MCF 10A (cell line): Measurements from ENCODE around the gene EPB41L4A. TPM values are rescaled to one million over a fixed set of nuclear protein-coding genes. Genes with fewer than 3 reads are reported as not detected.

Experiments used
- BruUV-seq: library from RNA; stranded (reverse); fragments of 400-500 nt; replicated peaks from 2 replicates; lab custom pipeline; 2021; lab: Mats Ljungman, UMichigan
- CTCF ChIA-PET: fragments of 300-600 bp; sonication (Branson Sonifier 250); formaldehyde crosslinking; extraction: SDS; loops from one replicate; lab custom pipeline; 2021; ENCODE audit warnings: antibody characterized with exemption, inconsistent platforms; lab: Yijun Ruan, JAX
- POLR2A ChIA-PET: fragments of 300-600, 350-650 bp; sonication (Branson Sonifier 250); formaldehyde crosslinking; extraction: SDS; loops from one replicate; lab custom pipeline; 2020; ENCODE audit warnings: antibody characterized with exemption, inconsistent platforms; lab: Yijun Ruan, JAX
- DNase-seq: peaks from one replicate; pipeline ENCODE4 v3.0.0-alpha.2; 2018; ENCODE audit not compliant: unreplicated experiment
- H3K27ac Mint-ChIP-seq: one replicate; pipeline ENCODE4 v1.8.0; 2022; ENCODE audit warnings: mild to moderate bottlenecking, low read depth, mixed read lengths; ENCODE audit not compliant: unreplicated experiment
- H3K27me3 Mint-ChIP-seq: one replicate; pipeline ENCODE4 v1.8.0; 2022; ENCODE audit warnings: mixed read lengths; ENCODE audit not compliant: insufficient read depth, unreplicated experiment
- H3K36me3 Mint-ChIP-seq: one replicate; pipeline ENCODE4 v1.8.0; 2022; ENCODE audit warnings: mild to moderate bottlenecking, moderate library complexity, mixed read lengths; ENCODE audit not compliant: insufficient read depth, unreplicated experiment
- H3K4me1 Mint-ChIP-seq: one replicate; pipeline ENCODE4 v1.8.0; 2022; ENCODE audit warnings: mixed read lengths; ENCODE audit not compliant: insufficient read depth, unreplicated experiment
- H3K4me3 Mint-ChIP-seq: one replicate; pipeline ENCODE4 v1.8.0; 2022; ENCODE audit warnings: mild to moderate bottlenecking, moderate library complexity, mixed read lengths; ENCODE audit not compliant: unreplicated experiment
- H3K9me3 Mint-ChIP-seq: one replicate; pipeline ENCODE4 v1.8.0; 2022; ENCODE audit warnings: mixed read lengths; ENCODE audit not compliant: unreplicated experiment
- intact Hi-C: fragments of 100-400 bp; cut with micrococcal nuclease; formaldehyde crosslinking; loops from 2 replicates; pipeline ENCODE4 v1.14.1; 2022
- total RNA-seq: library from RNA; stranded (reverse); gene quantifications from 2 replicates; pipeline ENCODE4 v1.2.3, GENCODE V29; 2022
- TF ChIP-seq, protein P1 (sequence below): fragments of 200-600 bp; IDR thresholded peaks from one replicate; pipeline ENCODE4 v1.8.0; 2022; ENCODE audit warnings: antibody characterized with exemption, mild to moderate bottlenecking; ENCODE audit not compliant: unreplicated experiment

Gene EPB41L4A
- total RNA-seq, 1 experiment from 2014 or later, result 12.4 TPM

DNA sequence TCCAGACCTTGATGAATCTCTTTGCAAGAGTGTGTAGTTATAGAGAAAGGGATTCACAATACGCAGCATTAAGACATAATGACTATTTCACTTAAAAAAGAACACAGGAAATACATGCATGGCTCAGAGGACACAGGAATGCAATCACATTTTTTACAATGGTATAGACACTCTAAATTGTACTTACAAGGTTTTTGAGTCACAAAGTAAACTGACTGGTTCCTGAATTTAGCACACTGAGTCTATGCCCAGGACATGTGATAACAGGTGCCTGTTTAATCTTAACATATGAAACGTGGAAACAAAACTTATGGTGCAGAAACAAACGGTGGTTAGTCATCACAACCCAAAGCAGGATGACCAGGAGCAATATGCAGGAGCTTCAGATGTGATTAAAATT is 6.7 kb downstream of the EPB41L4A start:
- Mint-ChIP-seq H3K9me3 (no peaks in the 10 kb centered on the region), H3K4me1 (peaks cover 20% of the 10 kb centered on the region), H3K4me3 (no peak overlapping the region), H3K27me3 (no peaks in the 10 kb centered on the region), H3K36me3 (peaks cover 22% of the 10 kb centered on the region), H3K27ac (no peak overlapping the region)
- intact Hi-C loops, result no loop called here
- DNase-seq, result no peak
- TF ChIP-seq, protein P1, sequence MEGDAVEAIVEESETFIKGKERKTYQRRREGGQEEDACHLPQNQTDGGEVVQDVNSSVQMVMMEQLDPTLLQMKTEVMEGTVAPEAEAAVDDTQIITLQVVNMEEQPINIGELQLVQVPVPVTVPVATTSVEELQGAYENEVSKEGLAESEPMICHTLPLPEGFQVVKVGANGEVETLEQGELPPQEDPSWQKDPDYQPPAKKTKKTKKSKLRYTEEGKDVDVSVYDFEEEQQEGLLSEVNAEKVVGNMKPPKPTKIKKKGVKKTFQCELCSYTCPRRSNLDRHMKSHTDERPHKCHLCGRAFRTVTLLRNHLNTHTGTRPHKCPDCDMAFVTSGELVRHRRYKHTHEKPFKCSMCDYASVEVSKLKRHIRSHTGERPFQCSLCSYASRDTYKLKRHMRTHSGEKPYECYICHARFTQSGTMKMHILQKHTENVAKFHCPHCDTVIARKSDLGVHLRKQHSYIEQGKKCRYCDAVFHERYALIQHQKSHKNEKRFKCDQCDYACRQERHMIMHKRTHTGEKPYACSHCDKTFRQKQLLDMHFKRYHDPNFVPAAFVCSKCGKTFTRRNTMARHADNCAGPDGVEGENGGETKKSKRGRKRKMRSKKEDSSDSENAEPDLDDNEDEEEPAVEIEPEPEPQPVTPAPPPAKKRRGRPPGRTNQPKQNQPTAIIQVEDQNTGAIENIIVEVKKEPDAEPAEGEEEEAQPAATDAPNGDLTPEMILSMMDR, result no peak
- CTCF ChIA-PET, result no interaction called here
- POLR2A ChIA-PET, result interaction anchor here (1.0 kb wide), 1 partner anchor 26 kb away, joined by 3 read pairs; no protein-coding TSS in a partner anchor
- no TSS peak for BruUV-seq

DNA sequence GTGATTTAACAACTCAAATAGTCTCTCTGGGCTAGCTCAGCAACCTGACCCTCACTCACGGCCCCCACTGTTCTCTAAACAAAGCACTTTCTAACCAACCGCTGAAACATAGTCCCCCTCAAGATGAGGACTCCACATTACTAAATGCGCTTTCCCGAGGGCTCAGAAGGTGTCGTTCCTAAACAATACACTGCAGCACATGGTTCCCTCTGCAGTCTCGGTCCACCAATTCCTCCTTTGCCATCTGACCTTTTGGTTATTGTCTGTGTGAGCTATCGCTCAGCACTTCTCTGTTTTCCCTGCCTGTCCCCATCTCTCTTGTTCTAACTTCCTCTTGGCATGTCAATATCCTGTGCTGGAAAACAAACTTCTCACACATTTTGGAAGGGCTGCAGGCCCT is 7.2 kb downstream of the EPB41L4A start:
- CTCF ChIA-PET, result interaction anchor here (2.7 kb wide), 1 partner anchor 8 kb away, joined by 18 read pairs; the partner anchor contains the start of gene EPB41L4A
- H3K4me1 Mint-ChIP-seq, result peaks cover 20% of the 10 kb centered on the region
- POLR2A ChIA-PET, result interaction anchor here (0.6 kb wide), 1 partner anchor 184 kb away, joined by 3 read pairs; no protein-coding TSS in a partner anchor
- H3K27me3 Mint-ChIP-seq, result no peaks in the 10 kb centered on the region
- BruUV-seq, result no TSS peak
- H3K4me3 Mint-ChIP-seq, result no peak overlapping the region
- no peak for DNase-seq
- TF ChIP-seq, protein P1, result no peak
- intact Hi-C loops, result no loop called here
- H3K27ac Mint-ChIP-seq, result no peak overlapping the region
- H3K9me3 Mint-ChIP-seq, result no peaks in the 10 kb centered on the region
- peaks cover 22% of the 10 kb centered on the region for H3K36me3 Mint-ChIP-seq

DNA sequence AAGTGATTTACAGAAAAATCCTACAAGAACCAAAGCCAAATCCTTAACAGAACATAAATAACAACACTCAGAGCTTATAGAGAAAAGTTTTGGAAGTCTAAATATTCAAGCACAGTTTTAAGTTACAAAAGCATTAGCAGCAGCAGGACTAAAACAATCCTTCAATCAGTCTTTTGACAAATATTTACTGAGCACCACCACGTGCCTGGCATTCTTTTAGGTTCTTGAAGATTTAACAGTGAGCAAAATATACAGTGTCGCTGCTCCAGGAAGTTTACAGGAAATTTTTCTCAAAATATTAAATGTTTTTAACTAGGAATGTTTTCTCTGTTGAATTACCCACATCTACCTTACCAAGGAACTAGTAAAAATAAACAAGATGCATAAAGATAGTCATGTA is 11.4 kb downstream of the EPB41L4A start:
- H3K4me1 Mint-ChIP-seq, result peaks cover 8% of the 10 kb centered on the region
- H3K27ac Mint-ChIP-seq, result no peak overlapping the region
- DNase-seq, result no peak
- intact Hi-C loops, result no loop called here
- POLR2A ChIA-PET, result interaction anchor here (1.2 kb wide), 1 partner anchor 10 kb away, joined by 7 read pairs; the partner anchor contains the start of gene EPB41L4A
- no TSS peak for BruUV-seq
- peaks cover 24% of the 10 kb centered on the region for H3K36me3 Mint-ChIP-seq
- CTCF ChIA-PET, result no interaction called here
- H3K27me3 Mint-ChIP-seq, result no peaks in the 10 kb centered on the region
- no peaks in the 10 kb centered on the region for H3K9me3 Mint-ChIP-seq
- H3K4me3 Mint-ChIP-seq, result no peak overlapping the region
- TF ChIP-seq, protein P1, result no peak

DNA sequence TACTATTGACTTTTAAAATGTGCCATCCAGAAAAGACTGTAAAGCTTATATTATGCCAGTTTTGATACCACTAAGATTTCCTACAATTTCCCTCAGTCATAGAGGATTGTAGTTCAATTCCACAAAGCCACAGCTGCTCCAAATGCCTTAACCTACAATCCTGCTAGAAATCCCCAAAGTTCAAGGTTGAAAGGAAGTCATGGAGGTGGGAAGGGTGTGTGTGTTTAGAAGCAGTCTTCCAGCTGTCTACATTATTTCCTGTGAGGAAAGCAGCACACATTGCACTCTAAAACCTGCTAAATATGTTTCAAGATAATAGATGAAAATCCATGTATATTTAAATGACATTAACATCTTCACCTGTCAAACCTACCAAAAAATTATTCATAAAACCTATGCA is 11.8 kb downstream of the EPB41L4A start:
- Mint-ChIP-seq H3K27me3 (no peaks in the 10 kb centered on the region), H3K4me1 (peaks cover 4% of the 10 kb centered on the region), H3K9me3 (no peaks in the 10 kb centered on the region), H3K4me3 (no peak overlapping the region), H3K36me3 (peaks cover 22% of the 10 kb centered on the region), H3K27ac (no peak overlapping the region)
- POLR2A ChIA-PET, result interaction anchor here (0.6 to 1.2 kb wide), 2 partner anchors 11 to 154 kb away, joined by 3 to 7 read pairs; partner anchors contain the start of gene EPB41L4A
- intact Hi-C loops, result no loop called here
- TF ChIP-seq, protein P1, result no peak
- no TSS peak for BruUV-seq
- CTCF ChIA-PET, result interaction anchor here (0.5 to 0.7 kb wide), 2 partner anchors 34 to 1188 kb away, joined by 3 to 5 read pairs; no protein-coding TSS in a partner anchor
- no peak for DNase-seq
